Panc1 (cell line): ENCODE measurements around the gene TBC1D22A. TPM values are rescaled to one million over a fixed set of nuclear protein-coding genes. Genes with fewer than 3 reads are reported as not detected.

Source experiments
- ATAC-seq: fragments of 200-7000 bp; cut with Tn5 transposase; 2 replicates; pipeline ENCODE4 v1.9.1; 2020; ENCODE audit warnings: mild to moderate bottlenecking, moderate library complexity
- BruUV-seq: library from RNA; stranded (reverse); fragments of 400-500 nt; replicated peaks from 2 replicates; lab custom pipeline; 2021; lab: Mats Ljungman, UMichigan
- CTCF ChIA-PET: fragments of 300-600 bp; sonication (Branson Sonifier 250); formaldehyde crosslinking; loops from one replicate; lab custom pipeline; 2022; ENCODE audit warnings: antibody characterized with exemption; lab: Charles Lee
- POLR2A ChIA-PET: fragments of 300-600 bp; sonication (Branson Sonifier 250); formaldehyde crosslinking; loops from one replicate; lab custom pipeline; 2022; ENCODE audit warnings: antibody characterized with exemption; lab: Charles Lee
- DNase-seq: peaks from one replicate; pipeline ENCODE4 v3.0.0-alpha.2; 2010; ENCODE audit warnings: low read depth, low spot score
- H3K27ac ChIP-seq: 2 replicates; pipeline ENCODE4 v1.5.1; 2011; ENCODE audit warnings: mild to moderate bottlenecking, low read length, inconsistent platforms
- H3K27me3 ChIP-seq: fragments of 200-500 bp; sonication (Bioruptor generic); 2 replicates; pipeline ENCODE4 v1.6.0; 2014; ENCODE audit warnings: low read length, inconsistent platforms; ENCODE audit not compliant: control insufficient read depth, insufficient read depth
- H3K36me3 ChIP-seq: fragments of 200-500 bp; sonication (Bioruptor generic); 2 replicates; pipeline ENCODE4 v1.5.1; 2014; ENCODE audit warnings: inconsistent platforms, mild to moderate bottlenecking, low read length, moderate library complexity; ENCODE audit not compliant: control insufficient read depth, insufficient read depth
- H3K4me1 ChIP-seq: 2 replicates; pipeline ENCODE4 v1.5.1; 2011; ENCODE audit warnings: inconsistent platforms, mild to moderate bottlenecking, low read length, moderate library complexity; ENCODE audit not compliant: control insufficient read depth, insufficient read depth
- H3K4me3 ChIP-seq, 2 experiments: 2 replicates each; pipeline ENCODE4 v1.5.1; 2011 to 2012; ENCODE audit warnings: low read depth in 2 of 2, low read length in 2 of 2, mild to moderate bottlenecking in 2 of 2, inconsistent platforms in 1 of 2, moderate library complexity in 1 of 2
- H3K9me3 ChIP-seq: fragments of 200-500 bp; sonication (Bioruptor generic); 2 replicates; pipeline ENCODE4 v1.5.1; 2014; ENCODE audit warnings: low read depth, mild to moderate bottlenecking, inconsistent platforms, low read length, moderate library complexity; ENCODE audit not compliant: control insufficient read depth, insufficient read depth
- CTCF ChIP-seq: fragments of 450-650 bp; IDR thresholded peaks from 2 replicates; pipeline ENCODE4 v1.5.1; 2017; ENCODE audit warnings: mild to moderate bottlenecking
- POLR2AphosphoS5 ChIP-seq: IDR thresholded peaks from 2 replicates; pipeline ENCODE4 v1.6.1; 2012; ENCODE audit warnings: mild to moderate bottlenecking, low read depth, low read length, moderate library complexity
- REST ChIP-seq, 2 experiments: IDR thresholded peaks; 2 replicates each; pipeline ENCODE4 v1.6.1; 2011 to 2012; ENCODE audit warnings: low read depth in 2 of 2, control low read depth in 1 of 2, low read length in 1 of 2, mild to moderate bottlenecking in 1 of 2, moderate library complexity in 1 of 2; ENCODE audit not compliant: insufficient read depth in 1 of 2
- SIN3A ChIP-seq: IDR thresholded peaks from 2 replicates; pipeline ENCODE4 v1.6.1; 2012; ENCODE audit warnings: low read depth, mild to moderate bottlenecking, low read length, moderate library complexity, borderline replicate concordance; ENCODE audit not compliant: insufficient read depth
- TCF7L2 ChIP-seq: IDR thresholded peaks from 2 replicates; pipeline ENCODE4 v1.6.1; 2011; ENCODE audit warnings: mild to moderate bottlenecking, low read depth, low read length, inconsistent platforms
- in situ Hi-C: cut with HindIII; loops from 2 replicates; pipeline ENCODE4 v1.10.0; 2016; ENCODE audit warnings: low sequenced_read_pairs, low pct_unique_long_range_greater_than_20kb
- intact Hi-C: fragments of 100-400 bp; cut with micrococcal nuclease; formaldehyde crosslinking; loops from one replicate; pipeline ENCODE4 v1.10.0; 2022; ENCODE audit not compliant: unreplicated experiment
- total RNA-seq: library from RNA; stranded (reverse); gene quantifications from one replicate; pipeline ENCODE4 v1.2.1, GENCODE V29; 2021; ENCODE audit not compliant: unreplicated experiment

TBC1D22A gene
- total RNA-seq, 1 experiment from 2014 or later: 28.7 TPM

- Histone ChIP-seq H3K27ac (no peak overlapping the region), H3K9me3 (no peaks in the 10 kb centered on the region), H3K4me1 (no peaks in the 10 kb centered on the region), H3K4me3 (no peak overlapping the region), H3K27me3 (no peaks in the 10 kb centered on the region), H3K36me3 (no peaks in the 10 kb centered on the region)
- no TSS peak for BruUV-seq
- intact Hi-C loops (no loop called here), in situ Hi-C loops (no loop called here)
- ATAC-seq: no peak
- CTCF ChIA-PET: no interaction called here
- no peak for DNase-seq
- no peak for TF ChIP-seq SIN3A
- TF ChIP-seq CTCF: no peak
- no peak for TF ChIP-seq POLR2AphosphoS5
- TF ChIP-seq REST (IDR thresholded peaks at IDR 0.05; ENCODE audit: insufficient read depth in 1 of 2, low read depth in 2 of 2, low read length in 1 of 2): no peak
- no peak for TF ChIP-seq TCF7L2
- POLR2A ChIA-PET: no interaction called here
These were observed 201.5 kb downstream of the TBC1D22A start for GRCh38 chr22:46963672-46964545.

GRCh38 chr22:46964773-46965550 lies 202.5 kb downstream of the TBC1D22A start:
- Histone ChIP-seq H3K27me3 (no peaks in the 10 kb centered on the region), H3K9me3 (no peaks in the 10 kb centered on the region), H3K4me3 (no peak overlapping the region), H3K27ac (no peak overlapping the region), H3K4me1 (no peaks in the 10 kb centered on the region), H3K36me3 (no peaks in the 10 kb centered on the region)
- no peak for DNase-seq
- in situ Hi-C loops (no loop called here), intact Hi-C loops (no loop called here)
- ChIA-PET POLR2A (no interaction called here), CTCF (no interaction called here)
- no TSS peak for BruUV-seq
- no peak for ATAC-seq
- TF ChIP-seq POLR2AphosphoS5 (no peak), SIN3A (no peak), REST (IDR thresholded peaks at IDR 0.05; ENCODE audit: insufficient read depth in 1 of 2, low read depth in 2 of 2, low read length in 1 of 2) (no peak), TCF7L2 (no peak), CTCF (no peak)
